Measurements from ENCODE around the gene KLF3. TPM values are rescaled to one million over a fixed set of nuclear protein-coding genes. Genes with fewer than 3 reads are reported as not detected.

KLF3 gene
- total and polyA plus RNA-seq, 7 donors: 29.2 to 64.0 (median 38.7) TPM

- TF ChIP-seq POLR2AphosphoS5 (IDR thresholded peaks at IDR 0.05) (no peak), EP300 (IDR thresholded peaks at IDR 0.05) (no peak), CTCF (IDR thresholded peaks at IDR 0.05) (no peak), POLR2A (IDR thresholded peaks at IDR 0.05) (no peak)
- H3K9me3 ChIP-seq: no peaks in the 10 kb centered on the region
- WGBS, 2 donors: 83 to 95% methylated on average over 4 of the region's 4 CpGs
- no peaks in the 10 kb centered on the region for H3K36me3 ChIP-seq
- no peak for DNase-seq
- intact Hi-C loops (cut with DNase I): no loop called here
- H3K27ac ChIP-seq: no peak overlapping the region
- no peaks in the 10 kb centered on the region for H3K27me3 ChIP-seq
- H3K4me3 ChIP-seq: no peak overlapping the region
- no peaks in the 10 kb centered on the region for H3K4me1 ChIP-seq
Measured at GRCh38 chr4:38723114-38723513, 59.1 kb downstream of the KLF3 start.

GRCh38 chr4:38723726-38724474, 59.9 kb downstream of the KLF3 start:
- TF ChIP-seq EP300 (IDR thresholded peaks at IDR 0.05) (no peak), CTCF (IDR thresholded peaks at IDR 0.05) (no peak), POLR2AphosphoS5 (IDR thresholded peaks at IDR 0.05) (no peak), POLR2A (IDR thresholded peaks at IDR 0.05) (no peak)
- no peak overlapping the region for H3K4me3 ChIP-seq
- no peaks in the 10 kb centered on the region for H3K36me3 ChIP-seq
- H3K27me3 ChIP-seq: no peaks in the 10 kb centered on the region
- 78 to 86% methylated on average over 7 of the region's 7 CpGs for WGBS, 2 donors
- DNase-seq: no peak
- no peak overlapping the region for H3K27ac ChIP-seq
- no peaks in the 10 kb centered on the region for H3K9me3 ChIP-seq
- H3K4me1 ChIP-seq: no peaks in the 10 kb centered on the region
- intact Hi-C loops (cut with DNase I): no loop called here

GRCh38 chr4:38724475-38724808, 60.4 kb downstream of the KLF3 start:
- H3K4me3 ChIP-seq: no peak overlapping the region
- no peak for TF ChIP-seq CTCF (IDR thresholded peaks at IDR 0.05)
- TF ChIP-seq EP300 (IDR thresholded peaks at IDR 0.05): no peak
- TF ChIP-seq POLR2A (IDR thresholded peaks at IDR 0.05): no peak
- TF ChIP-seq POLR2AphosphoS5 (IDR thresholded peaks at IDR 0.05): no peak
- WGBS, 2 donors: 90 to 91% methylated on average over 3 of the region's 3 CpGs
- no peaks in the 10 kb centered on the region for H3K4me1 ChIP-seq
- intact Hi-C loops (cut with DNase I): no loop called here
- no peaks in the 10 kb centered on the region for H3K9me3 ChIP-seq
- no peaks in the 10 kb centered on the region for H3K36me3 ChIP-seq
- H3K27me3 ChIP-seq: no peaks in the 10 kb centered on the region
- no peak for DNase-seq
- H3K27ac ChIP-seq: no peak overlapping the region

- Histone ChIP-seq H3K9me3 (no peaks in the 10 kb centered on the region), H3K27me3 (no peaks in the 10 kb centered on the region), H3K27ac (no peak overlapping the region), H3K36me3 (no peaks in the 10 kb centered on the region), H3K4me1 (peaks cover 0 to 9% (median 7%) of the 10 kb centered on the region in 4 donors), H3K4me3 (no peak overlapping the region)
- WGBS, 2 donors: 16 to 55% methylated on average over 4 of the region's 4 CpGs
- TF ChIP-seq POLR2A (IDR thresholded peaks at IDR 0.05) (no peak), POLR2AphosphoS5 (IDR thresholded peaks at IDR 0.05) (no peak), EP300 (IDR thresholded peaks at IDR 0.05) (no peak), CTCF (IDR thresholded peaks at IDR 0.05) (no peak)
- intact Hi-C loops (cut with DNase I): no loop called here
- DNase-seq: no peak
Measured at GRCh38 chr4:38728631-38729141, 64.7 kb downstream of the KLF3 start.

GRCh38 chr4:38730493-38730829, 66.5 kb downstream of the KLF3 start:
- no peak overlapping the region for H3K27ac ChIP-seq

More at GRCh38 chr4:38730493-38730829, 66.5 kb downstream of the KLF3 start:
- TF ChIP-seq CTCF (IDR thresholded peaks at IDR 0.05): no peak
- no peak for TF ChIP-seq EP300 (IDR thresholded peaks at IDR 0.05)
- TF ChIP-seq POLR2AphosphoS5 (IDR thresholded peaks at IDR 0.05): no peak
- no peak for TF ChIP-seq POLR2A (IDR thresholded peaks at IDR 0.05)
- Histone ChIP-seq H3K27me3 (no peaks in the 10 kb centered on the region), H3K36me3 (no peaks in the 10 kb centered on the region), H3K4me3 (no peak overlapping the region), H3K4me1 (peaks cover 0 to 9% (median 7%) of the 10 kb centered on the region in 4 donors), H3K9me3 (no peaks in the 10 kb centered on the region)
- WGBS, 2 donors: 88 to 89% methylated on average over 4 of the region's 4 CpGs
- DNase-seq: no peak
- intact Hi-C loops (cut with DNase I): loop anchor here (2.0 kb wide), 2 partner anchors 56 to 412 kb away; no protein-coding TSS in a partner anchor

All from sigmoid colon (tissue), 7 donors.